Measurements from ENCODE around the gene E2F8.

Gene E2F8

DNA sequence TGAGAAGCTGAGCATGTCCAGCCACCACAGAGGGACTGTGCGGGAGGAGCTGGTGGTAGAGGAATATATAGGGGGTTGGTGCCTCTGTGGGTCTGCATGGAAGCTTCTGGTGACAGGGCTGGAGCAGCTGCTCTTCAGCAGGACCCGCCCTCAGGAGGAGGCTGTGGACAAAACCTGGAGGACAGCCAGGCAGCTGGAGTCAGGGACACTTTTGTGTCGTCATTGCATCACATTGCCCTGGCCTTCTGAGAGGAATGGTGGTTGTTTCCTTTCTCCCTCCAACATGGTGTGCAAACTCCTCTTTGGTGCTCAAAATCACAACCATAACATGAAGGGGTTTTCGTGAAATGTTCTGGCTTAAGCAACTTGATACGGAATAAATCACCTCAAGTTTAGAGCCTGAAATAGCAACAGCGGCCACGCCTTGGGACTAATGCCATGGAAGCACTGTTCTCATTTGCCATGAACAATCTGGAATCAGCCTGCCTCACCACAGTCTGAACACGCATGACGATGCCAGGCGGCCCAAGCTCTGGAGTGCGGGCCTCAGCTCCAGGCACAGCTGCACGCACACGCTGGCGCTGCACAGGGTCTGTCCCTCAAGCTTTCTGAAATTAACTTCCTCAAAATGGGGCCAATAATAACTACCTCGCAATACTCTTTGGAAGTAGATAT, 21.8 kb downstream of the E2F8 start:
- peak; percentile 82 for DNase-seq

DNA sequence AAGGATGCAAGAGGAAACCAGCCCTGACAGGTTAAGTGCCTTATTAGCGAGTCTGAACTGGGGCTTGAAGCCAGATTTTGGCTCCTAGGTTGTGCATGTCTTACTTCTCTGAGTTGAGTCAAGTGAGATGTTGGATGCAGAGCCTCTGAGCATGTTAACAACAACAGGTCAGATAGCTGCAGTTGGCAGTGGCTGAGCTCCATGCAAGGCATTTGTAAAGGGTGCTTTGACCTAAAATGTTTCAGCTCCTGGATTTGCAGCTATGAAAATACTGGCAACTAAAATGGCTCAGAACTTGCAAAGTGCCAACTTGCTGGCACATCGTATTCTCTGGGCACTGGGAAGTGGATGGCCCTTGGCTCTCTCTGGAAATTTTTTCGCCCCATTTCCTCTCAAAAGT, 22.5 kb downstream of the E2F8 start:
- no peak for DNase-seq

GRCh38 chr11:19216709-19217374, 23.9 kb downstream of the E2F8 start:
- no peak for DNase-seq

GRCh38 chr11:19216021-19216420, 24.7 kb downstream of the E2F8 start:
- no peak for DNase-seq

DNA sequence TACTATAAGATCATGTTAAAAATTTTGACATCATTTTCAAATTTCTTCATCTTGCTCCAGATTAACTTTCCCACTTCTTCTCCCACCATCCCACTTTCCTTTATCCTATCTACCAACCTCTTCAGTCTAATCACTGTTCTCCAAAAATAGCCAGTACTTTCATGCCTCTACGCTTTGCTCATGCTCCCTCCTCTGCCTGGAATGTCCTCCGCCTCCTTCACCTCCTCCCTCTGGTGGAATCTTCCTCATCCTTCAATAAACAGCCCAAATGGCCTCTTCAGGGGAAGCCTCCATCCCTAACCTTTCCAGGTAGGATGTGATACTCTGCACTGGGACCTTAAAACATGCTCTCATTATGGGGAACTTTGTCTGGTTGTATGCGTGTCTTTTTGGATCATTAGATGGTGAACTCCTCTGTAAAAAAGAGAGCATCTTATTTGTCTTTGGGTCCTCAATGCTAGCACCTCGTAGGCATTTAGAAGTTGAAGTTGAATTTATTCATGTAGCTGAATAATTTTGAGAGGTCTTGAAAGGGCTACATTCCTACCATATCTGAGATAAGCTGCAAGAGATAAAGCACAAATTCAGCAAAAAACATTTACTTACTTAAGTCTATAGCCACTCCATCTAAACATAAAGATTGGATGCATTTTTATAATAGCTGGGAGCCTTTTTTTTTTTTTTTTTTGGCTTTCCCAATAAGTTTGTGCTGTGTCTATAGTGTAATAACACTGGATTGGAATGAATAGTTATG, 31.0 kb downstream of the E2F8 start:
- DNase-seq: no peak

GRCh38 chr11:19208959-19209546, 31.7 kb downstream of the E2F8 start:
- no peak for DNase-seq

DNA sequence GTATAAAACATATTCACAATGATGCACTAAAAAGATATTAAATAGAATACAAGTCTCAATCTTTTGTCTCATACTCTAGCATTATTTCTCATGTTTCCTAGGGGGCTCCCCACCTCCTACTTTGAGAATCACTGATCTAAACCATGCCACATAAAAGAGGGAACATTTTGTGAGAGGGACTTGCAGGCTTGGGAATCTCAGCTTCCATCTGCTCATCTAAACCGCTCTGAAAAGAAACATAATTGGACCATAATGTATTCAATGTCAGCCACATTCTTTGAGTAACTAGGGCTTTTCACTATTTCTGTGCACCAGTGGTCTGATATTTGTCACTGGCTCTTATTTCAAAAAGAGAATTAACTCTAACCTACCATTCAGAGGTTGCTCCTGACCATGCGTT, 32.6 kb downstream of the E2F8 start:
- no peak for DNase-seq

- no peak for DNase-seq
Observed at GRCh38 chr11:19204836-19205235, 35.9 kb downstream of the E2F8 start.

DNA sequence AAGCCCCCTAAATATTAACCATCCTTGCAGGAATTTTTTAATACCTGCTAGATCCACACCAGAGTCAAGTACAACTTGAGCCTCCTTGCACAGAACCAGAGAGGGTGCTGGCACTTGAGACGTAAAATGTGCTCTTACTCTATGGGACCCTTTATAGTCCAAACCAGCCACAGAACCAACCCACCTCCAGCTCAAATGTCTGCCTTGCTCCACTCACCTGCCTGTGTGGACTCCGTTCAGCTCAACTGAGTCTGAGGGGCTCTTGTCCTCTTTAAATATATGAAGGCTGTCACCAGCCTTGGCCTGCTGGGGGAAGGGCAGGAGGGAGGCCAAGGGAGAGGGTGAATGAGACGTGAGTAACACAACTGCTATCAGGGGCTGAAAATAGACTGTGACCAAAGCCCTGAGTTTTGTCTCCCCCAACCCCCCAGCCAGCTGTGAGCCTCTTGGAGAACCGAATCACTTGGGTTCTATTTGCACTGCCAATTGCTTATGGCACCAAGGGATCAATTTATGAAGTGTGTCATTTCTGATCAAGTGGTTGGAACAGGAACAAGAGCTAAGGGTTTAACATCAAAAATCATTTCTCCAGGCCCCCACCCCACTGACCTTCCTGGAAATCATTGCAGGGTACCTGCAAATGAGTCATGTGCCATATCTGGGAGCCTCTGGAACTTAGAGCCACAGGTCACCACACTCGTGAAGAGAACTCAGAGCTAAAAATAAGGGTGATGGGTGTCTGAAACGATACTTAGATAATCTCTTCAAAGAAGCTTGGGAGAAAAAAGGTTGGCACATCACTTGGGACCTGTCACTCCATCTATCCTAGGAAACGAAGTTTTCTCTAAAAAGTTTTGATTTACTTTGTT, 38.8 kb downstream of the E2F8 start, which contains the start of gene CSRP3:
CSRP3 (minus strand) TSS at position 247 of the 869 bp plus-strand sequence. CDS start 9,535 bp downstream, outside the sequence.
- DNase-seq: no peak

- peak; percentile 40 for DNase-seq
Observed at GRCh38 chr11:19200410-19201201, 40.1 kb downstream of the E2F8 start.

DNA sequence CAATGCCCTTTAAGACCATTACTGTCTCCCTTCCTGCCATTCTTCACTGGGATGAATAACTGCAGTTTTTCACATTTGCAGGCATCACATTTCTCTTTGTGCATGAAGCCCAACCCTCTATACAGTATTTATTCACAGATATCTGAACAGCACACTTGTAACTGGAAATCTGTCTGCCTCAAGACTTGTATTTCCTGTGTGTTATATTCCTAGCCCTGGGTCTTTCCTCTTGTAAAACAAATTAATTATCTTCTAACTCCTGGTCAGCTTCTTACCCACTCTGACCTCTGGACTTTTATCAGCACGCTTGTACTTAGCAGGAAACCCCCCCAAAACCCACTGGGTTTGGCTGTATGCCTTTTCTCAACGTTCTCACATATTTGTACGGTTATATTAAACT, 41.0 kb downstream of the E2F8 start:
- no peak for DNase-seq

DNA sequence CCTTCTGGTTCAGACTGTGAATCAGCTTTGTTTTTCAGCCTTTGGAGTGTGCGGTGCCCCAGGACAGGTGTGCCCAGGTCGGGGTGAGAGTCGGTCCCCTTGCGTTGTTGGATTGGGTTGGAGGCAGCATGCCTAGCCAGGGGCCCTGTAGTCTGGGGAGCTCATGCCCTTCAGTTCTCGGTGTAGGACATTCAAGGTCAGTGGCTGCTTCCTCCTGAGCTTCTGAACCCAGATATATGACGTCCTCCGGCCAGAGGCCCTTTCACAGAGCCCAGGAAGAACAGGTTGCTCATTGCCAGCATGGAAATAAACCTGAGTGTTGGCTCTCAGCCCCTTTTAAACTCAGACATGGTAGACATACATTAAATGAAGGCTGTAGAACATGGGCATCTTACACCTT, 41.7 kb downstream of the E2F8 start:
- DNase-seq: no peak

- DNase-seq: no peak
Observed at GRCh38 chr11:19196432-19196831, 44.3 kb downstream of the E2F8 start.

DNA sequence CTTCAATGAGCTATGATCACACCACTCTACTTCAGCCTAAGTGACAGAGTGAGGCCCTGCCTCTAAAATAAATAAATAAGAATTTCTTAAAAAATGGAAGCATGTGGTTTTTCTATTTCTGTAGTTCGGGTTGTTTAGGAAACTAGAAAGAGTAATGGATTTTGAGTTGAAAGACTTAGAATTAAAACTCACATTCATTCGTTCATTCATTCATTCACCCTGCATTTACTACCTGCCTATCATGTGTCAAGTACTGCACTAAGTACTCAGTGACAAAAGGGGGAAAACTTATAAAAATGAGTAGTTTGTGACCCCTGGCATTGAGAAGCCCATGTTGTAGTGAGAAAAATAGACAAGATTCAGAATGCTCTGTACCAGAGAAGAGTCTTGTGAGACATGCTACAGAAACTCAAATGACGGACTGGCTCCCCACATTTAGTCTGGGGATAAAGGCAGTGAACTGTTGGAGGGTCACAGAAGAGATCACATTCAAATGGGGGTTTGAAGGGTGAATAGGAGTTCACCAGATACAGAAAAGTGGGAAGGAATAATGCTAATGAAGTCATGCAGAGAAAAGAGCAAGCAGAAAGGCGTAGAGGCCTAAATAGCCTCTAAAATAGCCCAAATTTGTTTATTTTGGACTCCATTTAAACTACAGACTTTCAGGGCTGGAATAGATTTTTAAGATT, 46.0 kb downstream of the E2F8 start:
- no peak for DNase-seq

DNA sequence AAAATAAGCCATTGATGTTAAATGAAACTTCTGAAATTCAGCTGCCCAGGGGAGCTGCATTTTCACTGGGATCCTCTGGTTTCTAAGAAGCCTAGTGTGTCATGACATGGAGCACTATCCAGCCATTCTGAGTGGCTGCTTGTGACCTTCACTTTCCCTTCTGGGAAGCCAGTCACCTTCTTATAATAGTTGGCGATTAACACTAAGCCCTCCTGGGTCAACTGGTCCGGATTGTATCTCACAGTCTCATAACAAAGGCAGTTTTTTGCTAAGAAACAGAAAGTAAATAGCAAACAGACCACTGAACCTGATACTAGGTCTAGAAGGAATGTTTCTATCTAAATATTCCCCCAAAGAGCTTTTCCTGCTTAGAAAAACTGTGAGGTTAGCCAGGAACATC, 46.8 kb downstream of the E2F8 start:
- DNase-seq: no peak

DNA sequence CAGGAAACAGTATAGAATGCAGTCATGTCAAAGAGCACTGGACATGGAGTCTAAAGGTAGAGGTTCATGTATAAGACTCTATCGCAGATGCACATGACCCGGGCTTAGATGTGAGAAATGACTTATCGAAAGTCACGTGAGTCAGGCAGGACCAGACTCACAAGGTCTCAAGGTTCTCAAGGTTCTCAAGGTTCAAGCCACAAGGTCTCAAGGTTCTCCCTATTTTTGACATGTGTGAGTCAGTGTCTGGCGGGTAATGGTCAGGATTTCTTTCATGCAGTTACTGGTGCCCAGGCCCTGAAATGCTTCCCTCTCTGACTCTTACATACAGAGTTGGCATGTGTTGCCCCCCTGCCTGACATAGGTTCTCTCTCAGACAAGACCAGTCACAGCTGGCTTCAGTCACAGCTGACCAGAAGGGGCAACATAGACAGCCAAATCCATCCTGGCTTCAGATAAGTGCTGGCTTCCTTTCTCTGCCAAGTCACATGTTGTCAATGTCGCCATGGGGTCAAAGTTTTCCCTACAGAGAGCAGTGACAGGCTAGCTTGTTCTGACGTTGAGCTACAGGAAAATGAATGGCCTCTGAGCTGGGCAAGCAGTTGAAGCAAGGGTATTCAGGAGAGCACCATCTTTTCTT, 49.1 kb downstream of the E2F8 start:
- DNase-seq: no peak

- no peak for DNase-seq
Observed at GRCh38 chr11:19187833-19188258, 52.9 kb downstream of the E2F8 start.

- DNase-seq: no peak
Observed at GRCh38 chr11:19187114-19187832, 53.5 kb downstream of the E2F8 start.

DNA sequence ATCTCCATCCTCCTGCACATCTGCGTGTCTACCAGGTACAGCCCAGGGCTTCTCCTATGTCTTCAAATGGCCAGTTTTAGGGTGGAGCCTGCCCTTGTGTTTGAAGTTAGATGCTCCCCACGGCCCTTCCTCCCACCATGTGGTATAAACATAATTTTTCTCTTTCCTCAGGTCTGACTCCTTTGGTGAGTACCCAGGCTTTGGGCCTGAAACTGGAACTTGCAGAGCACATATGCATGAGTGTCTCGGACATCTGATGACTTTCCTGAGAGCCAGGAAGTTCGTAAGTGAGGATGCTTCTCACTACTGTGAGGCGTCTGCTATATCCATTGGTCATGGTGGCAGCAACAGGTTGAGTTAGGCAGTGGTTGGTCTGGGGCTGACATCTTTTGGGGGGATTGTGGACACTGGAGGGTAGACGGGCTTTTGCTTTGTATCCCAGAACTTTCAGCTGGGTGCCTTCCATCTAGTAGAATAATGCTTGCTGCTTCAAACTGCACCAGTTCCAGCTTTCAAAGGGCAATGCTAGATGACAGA, 55.2 kb downstream of the E2F8 start:
- DNase-seq: no peak
